ENCODE measurements around the gene COA7. TPM values are rescaled to one million over a fixed set of nuclear protein-coding genes. Genes with fewer than 3 reads are reported as not detected.
A peak's percentile ranks its signal among the peaks of the same experiment; 100 is the strongest.

Gene COA7
- total RNA-seq, 3 donors from 2014 or later (not counting 1 experiment from before 2014, with no cell fraction given), result 1.8 to 4.7 (median 3.9) TPM

- intact Hi-C loops (cut with micrococcal nuclease), result no loop called here
- peak overlapping the region; percentile 34 for H3K27ac ChIP-seq (ENCODE audit: low read length)
These were observed 57.5 kb downstream of the COA7 start for GRCh38 chr1:52640697-52641096.

GRCh38 chr1:52637946-52638345 is 60.2 kb downstream of the COA7 start:
- Mint-ChIP-seq H3K4me3 (peak overlapping the region; percentile 82), H3K36me3 (peaks cover 4% of the 10 kb centered on the region), H3K27me3 (ENCODE audit: low read depth in 2 of 2) (no peaks in the 10 kb centered on the region), H3K9me3 (peaks cover 0 to 3% of the 10 kb centered on the region in 2 donors), H3K27ac (peak overlapping the region; percentile 96 to 98), H3K4me1 (peaks cover 75 to 85% of the 10 kb centered on the region in 2 donors)
- intact Hi-C loops (cut with micrococcal nuclease), result loop anchor here (1.0 to 10.0 kb wide), 5 partner anchors 36 to 1663 kb away; partner anchors contain the start of genes CDKN2C, GPX7, ORC1 and PRPF38A
- Histone ChIP-seq H3K36me3 (ENCODE audit: control insufficient read depth, insufficient read depth, low read length) (peaks cover 4% of the 10 kb centered on the region), H3K27me3 (ENCODE audit: control insufficient read depth, insufficient read depth, low read length) (no peaks in the 10 kb centered on the region), H3K9me3 (ENCODE audit: control insufficient read depth, insufficient read depth, low read length) (no peaks in the 10 kb centered on the region), H3K27ac (ENCODE audit: low read length) (peak overlapping the region; percentile 97), H3K4me1 (ENCODE audit: control insufficient read depth, insufficient read depth, low read length) (peaks cover 77% of the 10 kb centered on the region), H3K4me3 (ENCODE audit: low read length) (no peak overlapping the region)
- WGBS (ENCODE audit: insufficient coverage), result 88% methylated on average over 4 of the region's 4 CpGs
- DNase-seq (peak in 1 of 2 donors; percentile 20), ATAC-seq (no peak)
- TF ChIP-seq CTCF (IDR thresholded peaks at IDR 0.05), result no peak

More at GRCh38 chr1:52640697-52641096, 57.5 kb downstream of the COA7 start:
- TF ChIP-seq CTCF (IDR thresholded peaks at IDR 0.05), result no peak
- Mint-ChIP-seq H3K36me3 (peaks cover 5% of the 10 kb centered on the region), H3K4me1 (peaks cover 55 to 73% of the 10 kb centered on the region in 2 donors), H3K27ac (peak overlapping the region; percentile 65 to 81), H3K9me3 (peaks cover 0 to 3% of the 10 kb centered on the region in 2 donors), H3K27me3 (ENCODE audit: low read depth in 2 of 2) (no peaks in the 10 kb centered on the region), H3K4me3 (no peak overlapping the region)
- Histone ChIP-seq H3K36me3 (ENCODE audit: control insufficient read depth, insufficient read depth, low read length) (peaks cover 13% of the 10 kb centered on the region), H3K4me1 (ENCODE audit: control insufficient read depth, insufficient read depth, low read length) (peaks cover 58% of the 10 kb centered on the region), H3K9me3 (ENCODE audit: control insufficient read depth, insufficient read depth, low read length) (no peaks in the 10 kb centered on the region), H3K27me3 (ENCODE audit: control insufficient read depth, insufficient read depth, low read length) (no peaks in the 10 kb centered on the region), H3K4me3 (ENCODE audit: low read length) (no peak overlapping the region)
- ATAC-seq, result no peak
- WGBS (ENCODE audit: insufficient coverage), result 98% methylated on average over 5 of the region's 6 CpGs
- no peak for DNase-seq

- Mint-ChIP-seq H3K4me3 (peak overlapping the region; percentile 82), H3K4me1 (peaks cover 76 to 88% of the 10 kb centered on the region in 2 donors), H3K36me3 (no peaks in the 10 kb centered on the region), H3K27me3 (ENCODE audit: low read depth in 2 of 2) (no peaks in the 10 kb centered on the region), H3K27ac (peak overlapping the region; percentile 96 to 98), H3K9me3 (peaks cover 0 to 3% of the 10 kb centered on the region in 2 donors)
- intact Hi-C loops (cut with micrococcal nuclease), result loop anchor here (1.0 to 10.0 kb wide), 5 partner anchors 35 to 1662 kb away; partner anchors contain the start of genes CDKN2C, GPX7, ORC1 and PRPF38A
- Histone ChIP-seq H3K36me3 (ENCODE audit: control insufficient read depth, insufficient read depth, low read length) (no peaks in the 10 kb centered on the region), H3K27ac (ENCODE audit: low read length) (peak overlapping the region; percentile 97), H3K27me3 (ENCODE audit: control insufficient read depth, insufficient read depth, low read length) (no peaks in the 10 kb centered on the region), H3K9me3 (ENCODE audit: control insufficient read depth, insufficient read depth, low read length) (no peaks in the 10 kb centered on the region), H3K4me3 (ENCODE audit: low read length) (no peak overlapping the region), H3K4me1 (ENCODE audit: control insufficient read depth, insufficient read depth, low read length) (peaks cover 83% of the 10 kb centered on the region)
- peak; percentile 56 to 87 for DNase-seq
- 0% methylated on average over 10 of the region's 11 CpGs for WGBS (ENCODE audit: insufficient coverage)
- ATAC-seq, result peak; percentile 49 to 80 (median 72)
- TF ChIP-seq CTCF (IDR thresholded peaks at IDR 0.05), result no peak
These were observed 61.1 kb downstream of the COA7 start for GRCh38 chr1:52636721-52637695.
